Cerebellar cortex (tissue), 1 donor: Measurements from ENCODE around the gene TMC8.
"Not testable (repeated sequence)": the region's sequence is repeated elsewhere in the genome, so short reads cannot be mapped to it uniquely, and the experiment has no call there.

Experiments
- DNase-seq: peaks from one replicate; pipeline ENCODE4 v3.0.0-alpha.2; 2015; ENCODE audit warnings: low spot score

TMC8 gene

DNA sequence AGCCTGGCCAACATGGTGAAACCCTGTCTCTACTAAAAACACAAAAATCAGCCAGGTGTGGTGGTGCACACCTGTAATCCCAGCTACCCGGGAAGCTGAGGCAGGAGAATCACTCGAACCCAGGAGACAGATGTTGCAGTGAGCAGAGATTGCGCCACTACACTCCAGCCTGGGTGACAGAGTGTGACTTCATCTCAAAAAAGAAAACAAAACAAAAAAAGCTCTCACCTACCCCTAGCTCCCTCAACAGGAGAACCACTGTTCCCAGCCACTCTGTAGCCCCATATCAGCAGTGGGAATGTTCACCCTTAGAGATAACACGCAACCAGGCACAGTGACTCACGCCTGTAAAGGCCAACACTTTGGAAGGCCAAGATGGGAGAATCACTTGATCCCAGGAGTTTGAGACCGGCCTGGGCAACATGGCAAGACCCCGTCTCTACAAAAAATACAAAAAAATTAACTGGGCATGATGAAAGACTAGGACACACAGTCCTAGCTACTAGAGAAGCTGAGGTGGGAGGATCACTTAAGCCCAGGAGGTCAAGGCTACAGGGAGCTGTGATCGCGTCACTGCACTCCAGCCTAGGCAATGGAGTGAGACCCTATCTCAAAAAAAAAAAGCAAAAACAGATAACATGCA is 5.4 kb downstream of the TMC8 start:
- no peak for DNase-seq

- no peak for DNase-seq
Measured at GRCh38 chr17:78137392-78138203, 7.0 kb downstream of the TMC8 start.

- DNase-seq: no peak
Measured at GRCh38 chr17:78138204-78139060, 7.9 kb downstream of the TMC8 start.

- DNase-seq: not testable (repeated sequence)
Measured at GRCh38 chr17:78139861-78140168, 9.2 kb downstream of the TMC8 start.

GRCh38 chr17:78140169-78141051 is 9.8 kb downstream of the TMC8 start:
- DNase-seq: peak; percentile 88

DNA sequence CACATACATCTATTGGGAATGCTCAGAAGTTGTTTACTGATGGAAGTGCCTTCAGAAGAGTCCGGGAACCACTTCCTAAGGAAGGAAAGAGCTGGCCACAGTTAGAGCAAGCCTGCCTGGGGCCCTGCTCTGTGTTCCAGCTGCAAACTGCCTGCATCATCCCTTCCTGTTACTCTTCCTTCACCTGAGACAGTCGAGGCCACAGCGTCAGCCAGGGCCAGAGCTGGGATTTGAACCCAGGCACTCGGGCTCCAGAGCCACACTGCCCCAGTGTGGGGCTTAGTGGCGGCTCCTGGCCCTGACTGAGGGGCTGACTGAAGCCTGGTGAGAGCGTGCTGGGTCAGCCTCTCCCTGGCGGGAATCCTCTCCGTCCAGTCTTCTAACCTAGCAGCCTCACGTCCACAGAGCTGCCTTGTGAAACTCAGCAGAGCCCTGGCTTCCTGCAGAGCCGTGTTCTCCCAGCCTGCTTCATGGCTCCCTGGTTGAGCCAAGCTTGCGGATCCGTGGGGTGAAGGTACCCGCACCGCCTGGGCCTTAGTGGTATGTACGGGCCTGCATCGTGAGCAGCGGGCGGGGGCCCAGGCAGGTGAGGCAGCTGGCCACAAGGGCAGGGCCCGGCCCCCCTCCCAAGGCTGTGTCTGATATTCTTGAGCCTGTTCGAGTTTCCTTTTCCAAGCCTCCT is 11.0 kb downstream of the TMC8 start:
- DNase-seq: no peak

DNA sequence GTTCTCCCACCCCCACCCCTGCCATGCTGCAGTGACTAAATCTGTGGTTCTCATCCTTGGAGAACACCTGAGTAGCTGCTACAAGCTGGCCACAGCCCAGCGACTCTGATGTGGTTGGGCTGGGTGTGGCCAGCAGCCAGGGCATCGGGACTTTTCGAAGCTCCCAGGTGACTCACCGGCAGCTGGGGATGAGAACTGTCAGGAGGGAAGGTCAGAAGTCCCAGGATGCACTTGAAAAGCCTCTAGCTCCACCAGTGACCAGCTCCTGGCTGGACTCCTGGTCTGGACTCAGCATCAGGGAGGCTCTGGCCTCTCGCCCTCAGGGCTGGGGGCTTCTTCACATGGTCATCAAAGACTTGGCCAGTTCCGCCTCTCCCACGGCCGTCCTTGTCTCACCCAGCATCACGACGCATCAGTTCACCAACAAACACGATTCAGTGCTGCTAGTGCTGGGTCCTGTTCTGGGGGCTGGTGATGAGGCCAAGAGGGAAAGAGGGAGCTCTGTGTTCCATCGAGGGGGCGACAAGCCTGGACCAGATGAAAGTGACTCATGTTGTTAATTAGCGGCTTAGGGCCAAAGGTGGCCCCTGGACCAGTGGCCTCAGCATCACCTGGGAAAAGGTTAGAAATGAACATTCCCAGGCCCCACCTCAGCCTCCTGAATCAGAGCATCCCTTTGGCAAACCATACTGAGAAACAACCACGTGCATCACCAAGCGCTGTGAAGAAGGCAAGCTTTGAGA is 11.7 kb downstream of the TMC8 start:
- DNase-seq: no peak

DNA sequence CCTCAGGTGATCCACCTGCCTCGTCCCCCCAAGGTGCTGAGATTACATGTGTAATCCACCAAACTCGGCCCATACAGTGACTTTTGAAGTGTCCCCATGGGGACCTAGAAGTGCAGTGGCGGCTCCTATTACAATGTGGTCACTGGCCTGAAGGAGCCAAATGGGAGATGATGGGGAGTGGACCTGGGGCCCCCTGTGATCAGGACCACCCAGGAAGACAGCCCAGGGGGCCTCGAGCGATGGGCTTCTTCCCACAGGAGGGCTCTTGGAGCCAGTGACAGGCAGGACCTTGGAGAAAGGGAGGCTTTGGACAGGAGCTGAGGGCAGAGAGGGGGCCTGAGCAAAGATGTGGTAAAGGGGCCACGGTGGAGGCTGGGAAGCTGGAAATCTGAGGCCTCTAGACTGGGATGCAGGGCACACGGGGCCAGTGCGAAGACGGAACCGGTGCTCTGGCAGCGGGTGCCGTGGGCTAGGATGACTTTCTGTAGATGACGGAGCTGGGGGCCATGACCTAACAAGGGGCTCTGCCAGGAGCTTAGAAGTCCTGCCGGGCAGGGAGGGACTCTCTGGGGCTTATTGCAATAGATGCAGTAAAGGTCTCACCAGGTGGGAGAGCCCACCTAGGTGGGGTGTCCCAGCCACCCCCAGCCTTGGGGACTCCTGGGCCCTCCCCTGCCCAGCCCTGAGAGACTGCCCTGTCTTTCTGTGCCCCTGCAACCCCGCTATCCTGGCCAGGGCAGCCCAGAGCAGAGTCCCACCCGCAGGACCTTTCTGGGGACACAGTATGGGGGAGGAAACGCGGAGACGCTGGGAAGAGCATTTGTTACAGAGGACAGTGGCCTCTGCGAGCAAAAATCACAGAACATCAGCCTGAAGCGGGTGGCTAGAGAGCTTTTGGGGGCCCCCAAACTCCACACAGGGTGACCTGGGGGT is 12.9 kb downstream of the TMC8 start:
- DNase-seq: no peak

DNA sequence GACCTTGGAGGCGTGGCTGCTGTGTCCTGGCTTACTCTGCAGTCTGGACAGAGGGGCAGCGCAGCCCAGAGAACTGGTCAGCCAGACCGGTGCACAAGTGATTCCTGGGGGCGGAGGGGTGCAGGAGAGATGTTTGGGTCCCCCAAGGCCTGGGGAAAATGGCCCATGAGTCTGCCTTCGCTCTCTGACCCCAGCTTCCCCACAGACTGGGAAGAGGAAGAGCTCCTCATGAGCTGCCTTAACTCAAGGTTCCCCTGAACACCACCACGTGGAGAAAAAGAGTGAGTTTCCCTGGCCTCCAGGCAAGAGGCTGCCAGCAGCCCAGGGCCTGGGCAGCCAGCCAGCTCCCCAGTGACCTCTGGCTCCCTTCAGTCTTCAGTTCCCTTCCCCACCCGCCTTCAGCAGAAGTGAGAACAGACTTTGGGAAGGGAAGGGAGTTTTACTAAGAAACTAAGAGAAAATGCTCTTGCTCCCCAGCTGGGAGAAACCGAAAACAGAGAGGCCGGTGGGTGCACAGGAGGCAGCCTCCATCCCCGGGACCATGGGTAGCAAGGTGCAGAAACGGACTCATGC is 13.7 kb downstream of the TMC8 start:
- no peak for DNase-seq

DNA sequence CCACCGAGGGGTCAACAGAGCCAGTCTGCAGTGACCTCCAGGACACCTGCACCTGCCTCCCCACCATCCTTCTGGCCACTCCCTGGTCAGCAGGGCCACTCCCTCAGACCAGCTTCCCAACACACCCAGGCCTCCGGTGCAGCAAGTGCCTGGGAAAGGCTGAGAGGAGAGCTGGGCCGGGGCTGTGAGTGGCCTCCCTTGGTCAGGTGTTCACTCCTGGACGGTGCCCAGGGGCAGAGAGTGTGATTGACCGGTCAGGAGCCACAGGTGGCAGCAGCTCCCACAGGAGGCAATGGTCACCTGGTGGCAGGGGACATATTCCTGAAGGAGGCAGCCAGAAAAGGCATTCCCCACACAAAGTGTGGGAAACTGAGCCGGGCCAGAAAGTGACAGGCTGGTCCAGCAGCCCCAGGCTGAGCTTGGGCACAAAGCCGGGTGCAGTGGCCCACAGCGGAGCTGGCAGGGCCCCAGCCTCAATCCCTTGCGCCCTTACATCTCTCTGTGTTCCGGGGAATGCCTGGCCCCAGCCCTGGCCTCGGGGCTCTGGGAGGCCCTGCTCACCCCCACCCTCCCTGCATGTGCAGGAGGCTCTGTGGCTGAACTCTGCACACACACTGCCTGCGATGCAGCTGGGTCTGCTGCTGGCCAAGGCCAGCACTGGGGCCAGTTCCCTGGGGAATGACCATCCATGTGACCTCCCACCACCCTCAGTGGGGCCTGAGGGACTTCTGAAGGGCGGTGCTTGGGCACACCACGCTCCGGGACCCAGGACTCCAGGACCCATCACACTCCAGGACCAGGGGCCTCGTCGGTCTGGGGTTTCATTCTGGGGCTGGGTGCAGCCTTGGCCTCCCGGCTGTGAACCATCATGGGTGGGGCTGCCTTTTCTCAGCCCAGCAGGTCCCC is 14.4 kb downstream of the TMC8 start:
- no peak for DNase-seq

GRCh38 chr17:78146471-78146869 is 15.9 kb downstream of the TMC8 start:
- DNase-seq: no peak

GRCh38 chr17:78146881-78147280 is 16.3 kb downstream of the TMC8 start:
- no peak for DNase-seq

DNA sequence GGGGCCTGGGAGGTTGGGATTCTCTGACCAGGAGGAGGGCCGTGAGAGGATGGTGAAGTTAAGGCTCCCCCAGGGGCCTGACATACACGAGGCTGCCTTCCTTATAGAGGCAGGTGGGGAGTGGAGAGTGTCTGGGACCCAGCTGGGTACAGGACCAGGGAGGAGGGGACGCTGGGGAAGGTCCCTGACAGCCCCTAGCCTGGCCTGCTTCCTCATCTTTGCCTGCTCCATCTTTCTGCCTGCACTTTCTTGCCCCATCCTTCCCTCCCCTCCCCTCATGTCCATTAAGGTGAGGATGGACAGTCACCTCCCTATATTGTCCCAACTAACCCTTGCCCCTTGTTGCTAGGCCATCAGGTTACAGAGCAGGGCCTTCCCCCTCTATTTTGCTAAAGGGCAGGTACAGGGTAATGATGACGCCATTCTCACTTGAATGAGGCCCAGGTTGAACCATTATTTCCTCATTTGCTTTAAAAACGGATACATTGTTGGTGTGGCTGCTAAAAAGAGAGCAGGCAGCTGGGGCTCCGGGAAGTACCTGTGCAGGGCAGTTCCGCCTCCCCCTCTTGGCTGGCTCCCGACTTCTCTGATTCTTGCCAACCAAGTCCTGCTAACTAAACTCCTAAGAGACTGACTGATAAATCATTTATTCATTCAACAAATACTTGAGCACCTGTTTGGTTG is 16.9 kb downstream of the TMC8 start:
- no peak for DNase-seq

DNA sequence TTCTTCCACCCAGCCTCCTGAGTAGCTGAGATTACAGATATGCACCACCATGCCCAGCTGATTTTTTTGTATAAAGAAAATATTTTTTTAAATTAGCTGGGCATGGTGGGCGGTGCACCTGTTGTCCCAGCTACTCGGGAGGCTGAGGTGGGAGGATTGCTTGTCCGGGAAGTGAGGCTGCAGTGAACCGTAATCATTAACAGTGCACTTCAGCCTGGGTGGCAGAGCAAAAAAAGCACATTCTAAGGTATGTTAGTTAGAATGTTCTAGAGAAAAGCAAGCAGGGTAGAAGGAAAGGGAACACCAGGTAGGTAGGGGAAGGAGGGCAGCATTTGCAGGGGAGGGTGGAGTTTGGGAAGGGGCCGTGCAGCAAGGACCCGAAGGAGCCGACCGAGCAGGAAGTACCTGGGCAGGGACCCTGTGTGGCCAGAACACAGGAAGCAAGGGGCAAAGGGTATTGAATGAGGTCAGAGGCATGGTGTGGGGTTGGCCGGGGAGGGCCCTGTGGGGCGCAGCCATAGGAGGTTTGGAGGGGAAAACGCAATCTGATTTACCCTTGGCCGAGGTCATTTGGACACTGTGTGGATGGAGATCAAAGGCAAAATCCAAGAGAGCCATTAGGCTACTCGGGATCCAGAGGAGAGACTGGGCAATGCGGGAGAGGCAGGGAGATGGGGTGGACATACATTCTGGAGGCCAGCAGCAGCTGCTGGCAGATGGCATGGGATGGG is 17.9 kb downstream of the TMC8 start:
- DNase-seq: no peak

- no peak for DNase-seq
Measured at GRCh38 chr17:78151514-78152008, 21.0 kb downstream of the TMC8 start.
